Gastroesophageal sphincter (tissue), 3 donors: ENCODE measurements around the gene GJC1.

Experiments used
- CTCF ChIP-seq, 4 experiments: fragments of 200-600 bp in 2 of 4; fragments of 450-650 bp in 2 of 4; sonication (generic) in 1 of 4; IDR thresholded peaks; one replicate each; pipeline ENCODE4 v1.5.1; 2017 to 2019; ENCODE audit warnings: antibody characterized with exemption in 4 of 4, mild to moderate bottlenecking in 2 of 4, moderate library complexity in 2 of 4
- POLR2A ChIP-seq, 2 donors: fragments of 450-650 bp; IDR thresholded peaks; one replicate each; pipeline ENCODE4 v1.6.1; 2017; ENCODE audit warnings: antibody characterized with exemption in 2 of 2, mild to moderate bottlenecking in 2 of 2, moderate library complexity in 1 of 2

- no peak for TF ChIP-seq POLR2A (IDR thresholded peaks at IDR 0.05)
- no peak for TF ChIP-seq CTCF (IDR thresholded peaks at IDR 0.05)
These were observed 72.1 kb downstream of the GJC1 start for GRCh38 chr17:44757918-44758413.
